T-helper 9 cell (primary cell): ENCODE data around the gene IGF2BP2.
"Not testable (repeated sequence)": the region's sequence is repeated elsewhere in the genome, so short reads cannot be mapped to it uniquely, and the experiment has no call there.

Source experiments
- DNase-seq: peaks from one replicate; pipeline ENCODE4 v3.0.0-alpha.2; 2020

IGF2BP2 gene

GRCh38 chr3:185638651-185639050 lies 186.2 kb downstream of the IGF2BP2 start:
- not testable (repeated sequence) for DNase-seq

GRCh38 chr3:185637388-185637787 lies 187.5 kb downstream of the IGF2BP2 start:
- DNase-seq: no peak

- no peak for DNase-seq
Observed at GRCh38 chr3:185632996-185633395, 191.8 kb downstream of the IGF2BP2 start.

- no peak for DNase-seq
Observed at GRCh38 chr3:185631508-185632206, 193.2 kb downstream of the IGF2BP2 start.

GRCh38 chr3:185631108-185631507 lies 193.7 kb downstream of the IGF2BP2 start:
- no peak for DNase-seq

- DNase-seq: no peak
Observed at GRCh38 chr3:185630182-185630622, 194.6 kb downstream of the IGF2BP2 start.

- no peak for DNase-seq
Observed at GRCh38 chr3:185629554-185630181, 195.2 kb downstream of the IGF2BP2 start.

- DNase-seq: no peak
Observed at GRCh38 chr3:185625784-185626183, 199.1 kb downstream of the IGF2BP2 start.

GRCh38 chr3:185623939-185624665 lies 200.7 kb downstream of the IGF2BP2 start:
- no peak for DNase-seq

GRCh38 chr3:185613016-185613415 lies 211.8 kb downstream of the IGF2BP2 start:
- no peak for DNase-seq

GRCh38 chr3:185606196-185606595 lies 218.6 kb downstream of the IGF2BP2 start:
- no peak for DNase-seq

GRCh38 chr3:185605566-185605965 lies 219.3 kb downstream of the IGF2BP2 start:
- DNase-seq: no peak

GRCh38 chr3:185595526-185595925 lies 229.3 kb downstream of the IGF2BP2 start:
- DNase-seq: no peak

- no peak for DNase-seq
Observed at GRCh38 chr3:185594073-185594472, 230.8 kb downstream of the IGF2BP2 start.
